Uterus (tissue), 4 donors: ENCODE data around the gene USB1. TPM values are rescaled to one million over a fixed set of nuclear protein-coding genes. Genes with fewer than 3 reads are reported as not detected.
A peak's percentile ranks its signal among the peaks of the same experiment; 100 is the strongest.

ENCODE experiments used
- DNase-seq, 2 donors: peaks; one replicate each; pipeline ENCODE4 v3.0.0-alpha.2; 2019 to 2020
- H3K27ac ChIP-seq, 2 donors: fragments of 200-600 bp; sonication (generic); 1 replicate in 1 of 2; 2 replicates in 1 of 2; pipeline ENCODE4 v1.5.1; 2016 to 2018
- H3K27me3 ChIP-seq, 2 donors: fragments of 200-600 bp; sonication (generic); one replicate each; pipeline ENCODE4 v1.5.1; 2018 to 2019; ENCODE audit warnings: control low read depth in 1 of 2
- H3K36me3 ChIP-seq, 2 donors: fragments of 200-600 bp; sonication (generic); one replicate each; pipeline ENCODE4 v1.5.1; 2019; ENCODE audit warnings: control low read depth in 1 of 2
- H3K4me1 ChIP-seq, 2 donors: fragments of 200-600 bp; sonication (generic); one replicate each; pipeline ENCODE4 v1.5.1; 2018 to 2019; ENCODE audit warnings: control low read depth in 1 of 2
- H3K4me3 ChIP-seq, 2 donors: fragments of 200-600 bp; sonication (generic); 1 replicate in 1 of 2; 2 replicates in 1 of 2; pipeline ENCODE4 v1.5.1; 2018 to 2019; ENCODE audit warnings: mild to moderate bottlenecking in 1 of 2
- H3K9me3 ChIP-seq, 2 donors: fragments of 200-600 bp; sonication (generic); one replicate each; pipeline ENCODE4 v1.5.1; 2019; ENCODE audit warnings: control low read depth in 1 of 2
- POLR2A ChIP-seq, 2 donors: fragments of 450-650 bp; IDR thresholded peaks; one replicate each; pipeline ENCODE4 v1.6.1; 2016; ENCODE audit warnings: antibody characterized with exemption in 2 of 2, mild to moderate bottlenecking in 1 of 2, moderate library complexity in 1 of 2
- intact Hi-C: fragments of 100-400 bp; cut with DNase I; formaldehyde crosslinking; loops from one replicate; pipeline ENCODE4 v1.15.1; 2023; ENCODE audit warnings: low total_unique reads
- total RNA-seq, 4 donors: library from RNA; depleted of rRNA in 3 of 4; stranded (reverse); fragments of >200 nt in 3 of 4; gene quantifications; one replicate each; pipeline versions ENCODE4 v1.1.0 to v1.2.4, GENCODE V29; 2014 to 2023
- TF ChIP-seq, protein P1 (sequence below), 4 experiments: fragments of 200-600 bp in 2 of 4; fragments of 450-650 bp in 2 of 4; sonication (generic) in 2 of 4; IDR thresholded peaks; one replicate each; pipeline ENCODE4 v1.5.1; 2016 to 2019; ENCODE audit warnings: antibody characterized with exemption in 4 of 4, mild to moderate bottlenecking in 2 of 4, moderate library complexity in 1 of 4
- donor health status: DM: yes; HTN: yes; CAD: no.

USB1 gene
- total RNA-seq, 4 donors from 2014 or later, result 2.0 to 34.9 (median 14.9) TPM

DNA sequence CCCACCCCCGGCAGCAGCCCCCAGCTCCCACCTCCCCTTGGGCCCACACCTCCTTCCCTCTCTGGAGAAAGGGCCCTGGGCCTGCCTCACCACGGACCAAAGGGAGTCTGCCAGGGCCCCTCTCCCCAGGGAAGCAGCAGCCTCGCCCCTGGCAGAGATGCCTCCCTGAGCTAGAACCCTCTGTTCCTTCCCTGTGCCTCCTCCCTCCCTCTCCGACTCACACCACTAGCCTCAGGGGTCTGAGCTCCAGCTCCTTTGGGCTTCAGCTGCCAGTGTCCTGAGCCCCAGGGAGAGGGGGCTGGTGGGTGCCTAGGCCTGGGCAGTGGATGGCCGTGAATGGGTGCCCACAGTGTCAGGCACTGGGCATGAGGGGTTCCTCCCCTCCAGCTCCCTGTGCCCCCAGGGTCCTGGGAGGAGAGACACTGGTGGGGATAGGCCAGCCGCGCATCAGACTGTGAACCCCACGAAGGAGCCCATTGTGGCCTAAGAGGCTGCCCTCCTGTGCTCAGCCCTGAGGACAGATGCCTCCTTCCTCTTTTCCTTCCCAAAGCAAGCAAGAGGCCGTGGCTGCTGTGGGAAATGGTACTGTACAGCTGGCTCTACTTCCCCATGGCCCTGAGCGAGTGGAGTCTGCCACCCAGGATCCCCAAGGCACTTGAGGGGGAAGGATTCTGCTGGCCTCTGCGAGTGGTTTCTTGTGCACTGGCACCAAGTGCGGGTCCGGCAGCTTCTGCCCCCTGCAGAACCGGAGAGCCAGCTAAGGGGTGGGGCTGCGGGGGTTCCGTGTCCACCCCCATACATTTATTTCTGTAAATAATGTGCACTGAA, 45.1 kb downstream of the USB1 start:
- H3K9me3 ChIP-seq, result no peaks in the 10 kb centered on the region
- no peak overlapping the region for H3K4me3 ChIP-seq
- no peaks in the 10 kb centered on the region for H3K36me3 ChIP-seq
- no peaks in the 10 kb centered on the region for H3K27me3 ChIP-seq
- H3K27ac ChIP-seq, result no peak overlapping the region
- DNase-seq, result no peak
- intact Hi-C loops, result no loop called here
- no peak for TF ChIP-seq POLR2A (IDR thresholded peaks at IDR 0.05)
- no peaks in the 10 kb centered on the region for H3K4me1 ChIP-seq

DNA sequence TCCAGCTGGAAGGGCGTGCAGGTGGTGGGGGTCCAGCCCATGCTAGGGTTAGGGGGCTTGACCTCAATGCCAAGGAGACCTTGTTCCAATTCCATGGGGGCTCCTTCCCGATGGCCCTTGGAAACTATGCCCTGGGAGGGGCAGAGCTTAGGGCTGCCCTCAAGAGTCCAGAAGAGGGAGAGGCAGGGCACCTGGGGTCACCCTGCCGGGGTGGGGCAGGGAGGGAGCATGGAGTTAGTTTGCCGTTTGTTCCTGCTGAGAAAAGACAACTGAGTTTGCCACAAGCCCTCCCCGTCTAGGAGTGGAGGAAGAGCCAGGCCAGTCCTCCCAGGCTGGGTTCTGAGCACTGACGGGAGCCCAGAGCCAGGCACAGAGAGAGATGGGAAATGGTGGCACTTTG, 45.7 kb downstream of the USB1 start:
- no peaks in the 10 kb centered on the region for H3K9me3 ChIP-seq
- intact Hi-C loops, result no loop called here
- no peak for DNase-seq

DNA sequence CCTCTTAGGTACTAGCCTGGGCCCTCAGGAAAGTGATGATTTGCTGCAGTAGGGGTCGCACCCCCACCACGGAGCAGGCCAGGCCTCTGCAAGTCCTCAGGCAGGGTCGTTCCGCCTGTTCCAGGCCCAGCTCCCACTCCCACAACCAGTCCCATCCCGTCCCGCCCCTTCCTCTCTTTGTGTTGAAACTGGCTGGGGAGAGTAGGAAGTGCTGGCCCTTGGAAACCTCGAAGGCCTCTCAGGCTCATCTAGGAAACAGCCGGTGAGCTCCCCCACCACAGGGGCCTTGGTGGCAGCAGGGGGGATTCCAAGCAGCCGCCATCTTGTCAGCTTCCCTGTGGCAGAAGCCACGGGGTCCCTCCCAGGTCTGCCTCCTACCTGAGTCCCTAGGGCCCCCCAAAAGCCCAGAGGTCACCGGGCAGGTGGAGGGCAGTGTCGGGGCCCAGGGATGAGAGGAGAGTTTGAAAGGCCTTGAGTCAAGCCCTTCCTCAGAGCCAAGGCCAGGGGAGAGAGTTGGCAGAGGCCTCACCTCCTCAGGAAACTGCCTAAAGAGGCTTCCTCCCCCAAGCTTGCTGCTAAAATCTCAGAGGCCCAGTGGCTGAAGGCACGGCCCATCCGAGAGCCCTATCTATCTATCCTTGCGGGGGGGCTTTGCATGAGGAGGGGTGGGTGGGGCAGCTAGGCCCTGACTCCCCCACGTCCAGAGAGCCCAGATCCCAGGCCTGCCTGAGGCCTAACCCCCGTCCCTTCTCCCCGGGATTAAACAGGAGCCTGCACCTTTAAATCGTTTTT, 46.5 kb downstream of the USB1 start:
- Histone ChIP-seq H3K9me3 (no peaks in the 10 kb centered on the region), H3K27ac (peak overlapping the region; percentile 51 to 57), H3K4me3 (no peak overlapping the region), H3K36me3 (no peaks in the 10 kb centered on the region), H3K4me1 (no peaks in the 10 kb centered on the region), H3K27me3 (no peaks in the 10 kb centered on the region)
- DNase-seq, result no peak
- TF ChIP-seq POLR2A (IDR thresholded peaks at IDR 0.05), result no peak
- TF ChIP-seq, protein P1, sequence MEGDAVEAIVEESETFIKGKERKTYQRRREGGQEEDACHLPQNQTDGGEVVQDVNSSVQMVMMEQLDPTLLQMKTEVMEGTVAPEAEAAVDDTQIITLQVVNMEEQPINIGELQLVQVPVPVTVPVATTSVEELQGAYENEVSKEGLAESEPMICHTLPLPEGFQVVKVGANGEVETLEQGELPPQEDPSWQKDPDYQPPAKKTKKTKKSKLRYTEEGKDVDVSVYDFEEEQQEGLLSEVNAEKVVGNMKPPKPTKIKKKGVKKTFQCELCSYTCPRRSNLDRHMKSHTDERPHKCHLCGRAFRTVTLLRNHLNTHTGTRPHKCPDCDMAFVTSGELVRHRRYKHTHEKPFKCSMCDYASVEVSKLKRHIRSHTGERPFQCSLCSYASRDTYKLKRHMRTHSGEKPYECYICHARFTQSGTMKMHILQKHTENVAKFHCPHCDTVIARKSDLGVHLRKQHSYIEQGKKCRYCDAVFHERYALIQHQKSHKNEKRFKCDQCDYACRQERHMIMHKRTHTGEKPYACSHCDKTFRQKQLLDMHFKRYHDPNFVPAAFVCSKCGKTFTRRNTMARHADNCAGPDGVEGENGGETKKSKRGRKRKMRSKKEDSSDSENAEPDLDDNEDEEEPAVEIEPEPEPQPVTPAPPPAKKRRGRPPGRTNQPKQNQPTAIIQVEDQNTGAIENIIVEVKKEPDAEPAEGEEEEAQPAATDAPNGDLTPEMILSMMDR (IDR thresholded peaks at IDR 0.05), result no peak
- intact Hi-C loops, result no loop called here

More for the DNA sequence above, 45.7 kb downstream of the USB1 start:
- TF ChIP-seq POLR2A (IDR thresholded peaks at IDR 0.05), result no peak
- TF ChIP-seq, protein P1 (IDR thresholded peaks at IDR 0.05), result no peak
- Histone ChIP-seq H3K4me1 (no peaks in the 10 kb centered on the region), H3K36me3 (no peaks in the 10 kb centered on the region), H3K27ac (no peak overlapping the region), H3K4me3 (no peak overlapping the region), H3K27me3 (no peaks in the 10 kb centered on the region)

DNA sequence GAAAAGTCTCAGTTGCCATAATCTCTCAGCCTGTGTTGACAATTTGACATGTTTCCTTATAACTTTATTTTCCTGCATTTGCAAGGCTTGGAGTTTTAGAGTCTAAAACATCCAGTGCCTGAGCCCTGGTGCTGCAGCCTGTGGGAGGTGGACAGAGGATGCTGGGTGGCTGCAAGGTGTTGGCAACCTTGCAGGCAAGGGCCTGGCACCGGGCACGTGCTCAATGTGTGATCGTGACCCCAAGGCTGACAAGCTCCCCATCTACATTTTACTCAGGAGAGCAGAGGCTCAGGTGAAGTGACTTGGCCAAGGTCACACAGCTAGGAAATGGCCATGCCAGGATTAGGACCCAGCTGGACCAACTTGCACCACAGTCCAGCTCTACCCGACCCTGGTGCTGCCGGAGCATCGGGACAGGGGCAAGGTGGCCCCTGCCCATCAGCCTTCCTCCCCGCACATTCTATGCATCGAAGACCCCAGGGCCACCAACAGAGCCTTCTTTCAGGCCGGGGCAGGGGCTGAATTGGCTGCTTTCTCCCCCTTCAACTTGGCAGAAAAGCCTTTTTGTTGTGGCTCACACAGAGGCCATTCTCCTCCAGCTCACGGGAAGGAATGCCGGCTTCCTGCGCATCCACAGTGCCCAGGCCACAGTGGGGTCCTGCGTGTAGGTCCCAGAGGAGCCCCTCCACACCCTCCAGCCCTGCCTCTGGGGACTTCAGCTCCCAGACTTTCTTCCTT, 47.5 kb downstream of the USB1 start:
- H3K4me3 ChIP-seq, result no peak overlapping the region
- TF ChIP-seq, protein P1 (IDR thresholded peaks at IDR 0.05), result no peak
- no peak for TF ChIP-seq POLR2A (IDR thresholded peaks at IDR 0.05)
- peak overlapping the region in 1 of 2 donors; percentile 57 for H3K27ac ChIP-seq
- intact Hi-C loops, result no loop called here
- H3K36me3 ChIP-seq, result no peaks in the 10 kb centered on the region
- DNase-seq, result no peak
- no peaks in the 10 kb centered on the region for H3K27me3 ChIP-seq
- H3K4me1 ChIP-seq, result no peaks in the 10 kb centered on the region
- H3K9me3 ChIP-seq, result no peaks in the 10 kb centered on the region

DNA sequence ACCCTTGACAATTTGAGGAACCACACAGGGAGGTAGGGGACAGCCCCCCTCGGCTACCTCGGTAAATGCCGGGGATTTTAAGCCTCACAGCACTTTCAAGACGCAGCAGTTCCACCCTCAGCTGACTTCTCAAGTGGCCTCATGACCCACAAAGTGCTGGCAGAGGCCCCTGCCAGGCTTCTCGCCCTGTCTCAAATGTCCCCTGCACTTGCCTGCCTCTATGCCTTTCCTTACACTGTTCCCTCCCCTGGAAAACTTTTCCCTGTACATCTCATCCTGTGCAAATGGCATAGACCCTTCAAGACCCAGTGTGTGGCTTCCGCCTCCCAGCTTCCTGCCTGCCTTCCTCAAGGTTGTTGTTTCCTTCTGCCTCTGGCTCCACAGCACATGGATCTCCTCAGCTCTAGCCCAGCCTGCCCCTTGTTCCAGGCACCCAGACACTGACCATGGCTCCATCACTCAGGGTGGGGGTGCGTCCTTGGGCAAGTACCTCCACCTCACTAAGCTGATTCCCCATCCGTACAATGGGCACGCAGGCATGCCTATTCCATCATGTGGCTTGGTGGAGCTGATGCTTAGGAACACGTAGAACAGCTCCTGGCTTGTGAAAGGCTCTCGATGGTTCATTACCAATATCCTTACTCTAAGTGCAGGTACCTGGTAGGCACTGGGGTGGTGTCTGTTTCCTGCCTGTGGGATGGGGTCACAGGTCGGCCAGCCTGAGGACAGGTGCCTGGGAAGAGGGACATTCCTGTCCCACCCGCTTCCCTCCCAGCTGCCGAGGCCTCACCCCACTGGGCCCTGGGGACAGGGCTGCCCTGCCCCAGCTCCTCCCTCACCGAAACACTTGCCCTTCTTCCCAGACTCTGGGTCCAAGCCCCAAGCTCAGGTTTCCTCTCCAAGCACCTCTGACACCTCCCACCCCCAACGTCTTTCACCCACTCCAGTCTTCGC, 48.3 kb downstream of the USB1 start:
- Histone ChIP-seq H3K4me3 (no peak overlapping the region), H3K4me1 (no peaks in the 10 kb centered on the region), H3K36me3 (no peaks in the 10 kb centered on the region), H3K9me3 (no peaks in the 10 kb centered on the region), H3K27ac (no peak overlapping the region), H3K27me3 (no peaks in the 10 kb centered on the region)
- intact Hi-C loops, result no loop called here
- TF ChIP-seq POLR2A (IDR thresholded peaks at IDR 0.05), result no peak
- TF ChIP-seq, protein P1 (IDR thresholded peaks at IDR 0.05), result no peak
- no peak for DNase-seq
